Fibroblast of gingiva (primary cell): ENCODE measurements around the gene SLC2A1.

ENCODE experiments used
- DNase-seq: peaks from one replicate; pipeline ENCODE4 v3.0.0-alpha.2; 2011; ENCODE audit warnings: low read depth

The SLC2A1 gene

GRCh38 chr1:42942444-42942843 lies 16.2 kb downstream of the SLC2A1 start:
- DNase-seq, result no peak

- peak; percentile 97 for DNase-seq
Measured at GRCh38 chr1:42941640-42942330, 16.9 kb downstream of the SLC2A1 start.

- DNase-seq, result peak; percentile 92
Measured at GRCh38 chr1:42940851-42941639, 17.6 kb downstream of the SLC2A1 start.

- no peak for DNase-seq
Measured at GRCh38 chr1:42938645-42939615, 19.7 kb downstream of the SLC2A1 start.

- no peak for DNase-seq
Measured at GRCh38 chr1:42937836-42938644, 20.6 kb downstream of the SLC2A1 start.

GRCh38 chr1:42937141-42937696 lies 21.4 kb downstream of the SLC2A1 start:
- peak; percentile 80 for DNase-seq

- peak; percentile 64 for DNase-seq
Measured at GRCh38 chr1:42936309-42937078, 22.2 kb downstream of the SLC2A1 start.

GRCh38 chr1:42935971-42936308 lies 22.7 kb downstream of the SLC2A1 start:
- DNase-seq, result no peak

- DNase-seq, result no peak
Measured at GRCh38 chr1:42935313-42935895, 23.3 kb downstream of the SLC2A1 start.

- no peak for DNase-seq
Measured at GRCh38 chr1:42934541-42935312, 23.9 kb downstream of the SLC2A1 start.

- no peak for DNase-seq
Measured at GRCh38 chr1:42933610-42934491, 24.8 kb downstream of the SLC2A1 start.

- DNase-seq, result no peak
Measured at GRCh38 chr1:42933060-42933586, 25.5 kb downstream of the SLC2A1 start.

- no peak for DNase-seq
Measured at GRCh38 chr1:42932442-42932941, 26.2 kb downstream of the SLC2A1 start.

- no peak for DNase-seq
Measured at GRCh38 chr1:42931911-42932422, 26.7 kb downstream of the SLC2A1 start.

- peak; percentile 40 for DNase-seq
Measured at GRCh38 chr1:42931108-42931539, 27.5 kb downstream of the SLC2A1 start.

GRCh38 chr1:42930178-42931107 lies 28.2 kb downstream of the SLC2A1 start:
- no peak for DNase-seq
